Cerebellar nuclear complex (tissue), 1 donor: Measurements from ENCODE around the gene OR51M1.

Source experiments
- DNase-seq, 2 experiments: peaks; one replicate each; lab custom pipeline; 2025; lab: John Stamatoyannopoulos, UW

OR51M1 gene

DNA sequence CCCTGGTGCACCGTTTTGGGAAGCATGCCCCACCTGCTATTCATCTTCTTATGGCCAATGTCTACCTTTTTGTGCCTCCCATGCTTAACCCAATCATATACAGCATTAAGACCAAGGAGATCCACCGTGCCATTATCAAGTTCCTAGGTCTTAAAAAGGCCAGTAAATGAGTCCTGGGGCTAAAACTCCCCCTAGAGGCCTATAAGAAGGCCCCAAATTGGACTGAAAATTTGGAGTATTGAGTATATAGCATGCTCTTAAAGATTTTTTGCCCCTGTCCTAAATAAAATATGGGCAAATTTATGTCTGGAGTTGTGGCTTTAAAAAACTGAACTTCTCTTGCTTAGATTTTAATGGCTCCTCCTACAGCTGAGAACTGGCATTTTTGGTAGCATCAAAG, 6.6 kb downstream of the OR51M1 start:
- no peak for DNase-seq

DNA sequence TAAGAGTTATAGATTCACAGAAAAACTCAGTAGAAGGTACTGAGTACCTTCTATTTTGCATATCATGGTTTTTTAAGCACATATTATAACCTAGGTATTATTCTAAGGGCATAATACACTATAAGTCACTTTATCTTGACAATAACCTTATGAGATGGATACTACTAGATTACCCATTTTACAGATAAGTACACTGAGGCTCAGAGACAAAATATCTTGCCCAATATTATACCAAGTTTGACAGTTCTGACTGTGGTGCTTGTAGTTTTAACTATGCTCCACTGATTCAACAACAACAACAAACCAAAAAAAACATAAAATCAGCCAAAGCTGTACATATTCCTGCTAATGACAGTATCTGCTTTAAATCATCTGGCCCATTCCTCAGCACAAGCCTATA, 10.5 kb downstream of the OR51M1 start:
- DNase-seq, result no peak

DNA sequence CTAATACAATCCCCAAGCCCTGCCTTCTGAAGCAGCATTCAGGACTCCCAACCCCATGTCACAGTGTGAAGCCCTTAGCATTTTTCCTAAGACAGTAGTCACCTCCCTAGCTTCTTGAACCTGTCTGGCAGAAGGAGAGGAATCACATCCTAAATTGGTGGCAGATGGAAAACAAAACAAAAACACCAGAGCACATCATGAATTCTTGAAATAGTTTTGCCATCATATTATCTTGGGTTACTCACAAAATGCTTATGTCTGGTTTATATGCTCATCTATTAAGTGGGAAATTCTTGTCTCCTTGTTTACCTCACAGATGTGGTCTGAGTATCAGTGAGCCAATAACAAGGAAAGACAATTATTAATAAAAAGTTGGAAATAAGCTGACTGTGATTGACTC, 15.3 kb downstream of the OR51M1 start:
- DNase-seq, result no peak

DNA sequence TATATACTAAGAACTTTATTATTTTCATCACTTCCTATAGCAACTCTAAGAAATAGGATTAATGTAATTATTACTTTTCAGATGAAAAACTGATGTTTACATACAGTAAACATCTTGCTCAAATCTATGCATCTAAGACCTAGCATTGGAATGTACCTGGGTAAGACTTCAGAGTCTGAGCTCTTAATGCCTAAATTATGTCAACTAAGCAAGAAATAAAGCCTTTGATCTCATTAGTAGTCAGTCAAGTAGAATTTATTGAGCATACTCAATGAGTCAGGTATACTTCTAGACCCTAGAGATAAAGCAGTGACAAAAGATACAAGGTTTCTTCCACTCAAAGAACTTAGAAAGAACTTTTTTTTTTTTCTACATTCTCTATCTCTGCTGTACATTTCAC, 21.6 kb downstream of the OR51M1 start:
- no peak for DNase-seq

DNA sequence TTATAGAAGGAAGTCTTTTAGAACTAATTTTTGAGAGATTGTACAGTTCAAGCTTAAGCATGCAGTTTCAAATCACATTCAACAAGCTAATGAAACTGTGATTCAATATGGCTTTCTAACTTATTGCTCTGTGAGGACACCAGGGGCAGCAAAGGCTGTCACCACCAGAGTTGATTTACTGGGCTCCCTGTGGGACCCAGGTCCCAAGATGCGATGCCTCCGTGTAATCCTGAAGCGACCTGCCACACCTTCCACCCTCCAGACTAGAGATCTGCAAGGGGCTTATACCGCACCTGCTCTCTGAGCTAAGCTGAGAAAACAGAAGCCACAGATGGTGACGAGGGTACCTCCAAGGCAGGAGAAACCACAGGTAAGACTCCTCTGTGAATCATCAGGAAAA, 37.4 kb downstream of the OR51M1 start:
- no peak for DNase-seq

DNA sequence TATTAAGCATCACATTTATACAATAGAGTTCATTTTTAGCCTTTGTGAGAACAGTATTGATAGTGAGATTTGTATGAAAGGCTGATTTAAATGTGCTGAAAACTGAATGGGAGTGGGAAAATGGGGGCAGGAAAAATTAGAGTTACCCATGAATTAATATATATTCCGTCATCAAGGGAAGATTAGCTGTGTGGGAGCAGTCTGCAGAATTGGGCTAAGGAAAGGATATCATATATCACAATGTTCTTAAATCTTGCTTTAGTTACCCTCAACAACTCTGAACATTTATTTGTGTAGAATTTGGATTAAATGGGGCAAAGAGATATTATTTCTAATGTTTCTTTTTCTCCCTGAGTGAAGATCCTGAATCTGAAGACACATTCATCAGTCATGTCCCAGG, 38.2 kb downstream of the OR51M1 start, which contains the start of gene OR51Q1:
TSS of gene OR51Q1 (plus strand) at position 301 of the 400 bp plus-strand sequence. CDS start at position 391, 90 bp downstream.
- no peak for DNase-seq

DNA sequence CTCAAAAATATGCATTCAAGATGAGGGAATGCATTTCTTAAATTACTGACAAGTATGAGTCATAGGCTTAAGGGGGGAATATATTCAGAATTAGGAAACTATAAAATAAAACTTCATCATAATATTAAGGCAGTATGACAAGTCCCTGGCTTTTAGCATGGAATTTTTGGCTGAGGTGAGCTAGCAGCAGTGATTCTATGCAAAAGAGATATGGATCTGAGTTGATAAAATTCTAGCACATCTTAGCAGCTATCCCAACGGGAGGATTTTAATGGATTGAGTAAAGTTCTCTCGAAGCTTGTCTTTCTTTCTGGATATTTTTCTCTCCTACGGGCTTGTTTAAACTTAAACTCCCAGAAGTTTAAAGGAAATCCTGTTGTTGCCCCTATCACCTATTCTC, 39.5 kb downstream of the OR51M1 start:
- DNase-seq, result no peak

DNA sequence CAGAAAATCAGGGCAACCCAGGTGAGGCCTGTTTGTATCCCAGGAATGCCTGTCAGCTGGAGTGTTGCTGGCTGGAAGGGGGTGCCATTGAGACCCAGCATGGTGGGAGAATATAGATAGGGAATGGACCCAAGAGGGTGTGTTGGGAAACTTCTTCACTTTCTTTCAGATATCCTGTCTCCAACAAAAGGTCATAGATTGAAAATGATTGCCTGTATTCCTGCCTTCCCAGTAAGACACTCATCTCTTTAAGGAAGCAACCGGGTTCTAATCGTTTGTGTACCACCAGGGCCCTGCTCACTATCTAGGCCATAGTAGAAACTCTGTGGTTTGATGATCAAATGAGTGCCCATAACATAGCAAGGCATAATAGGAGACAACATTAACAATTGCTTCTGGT, 57.8 kb downstream of the OR51M1 start, which contains the start of gene OR51I1:
TSS of gene OR51I1 (minus strand) at position 101 of the 400 bp plus-strand sequence. CDS start at position 101, 0 bp downstream.
- DNase-seq, result no peak
